ENCODE measurements around the gene DTWD2.

GRCh38 chr5:118999696-119000095, 11.3 kb upstream of the DTWD2 start:
- TF ChIP-seq CTCF (conservative IDR thresholded peaks at IDR 0.05) (no peak), ZFX (IDR thresholded peaks at IDR 0.05) (no peak)
